GM04503 (cell line): Measurements from ENCODE around the gene NCKAP1.
A peak's percentile ranks its signal among the peaks of the same experiment; 100 is the strongest.

Experiments used
- DNase-seq: peaks from one replicate; pipeline ENCODE4 v3.0.0-alpha.2; 2012; ENCODE audit warnings: low read depth

Gene NCKAP1

DNA sequence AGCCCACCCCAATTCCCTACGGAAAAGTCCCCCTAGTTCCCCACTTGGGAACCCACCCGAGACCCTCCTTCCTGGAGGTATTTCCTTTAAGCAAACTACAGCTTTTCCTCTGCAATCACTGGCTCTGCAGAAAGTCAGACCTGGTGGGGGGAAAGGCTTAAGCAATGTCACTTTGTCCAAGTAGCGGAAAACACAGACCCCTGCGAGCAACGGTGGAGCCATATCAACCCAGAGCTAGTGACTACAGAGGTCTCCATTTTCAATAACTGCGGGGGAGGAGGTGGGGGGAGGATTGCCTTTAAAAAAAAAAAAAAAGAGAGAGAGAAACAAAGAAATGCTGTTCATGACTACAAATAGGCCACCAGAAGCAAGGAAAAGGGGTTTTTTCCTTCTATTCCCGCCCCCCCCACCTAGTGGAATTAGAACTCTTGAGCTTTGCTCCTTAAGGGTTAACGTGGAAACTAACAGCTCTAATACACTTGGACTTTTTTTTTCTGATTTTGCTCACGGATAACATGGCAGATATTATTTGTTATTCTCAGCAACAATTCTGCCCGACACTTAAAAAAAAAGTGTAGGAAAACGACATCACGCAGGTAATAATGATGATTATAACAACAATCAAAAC lies 170.7 kb downstream of the NCKAP1 start:
- DNase-seq, result no peak

DNA sequence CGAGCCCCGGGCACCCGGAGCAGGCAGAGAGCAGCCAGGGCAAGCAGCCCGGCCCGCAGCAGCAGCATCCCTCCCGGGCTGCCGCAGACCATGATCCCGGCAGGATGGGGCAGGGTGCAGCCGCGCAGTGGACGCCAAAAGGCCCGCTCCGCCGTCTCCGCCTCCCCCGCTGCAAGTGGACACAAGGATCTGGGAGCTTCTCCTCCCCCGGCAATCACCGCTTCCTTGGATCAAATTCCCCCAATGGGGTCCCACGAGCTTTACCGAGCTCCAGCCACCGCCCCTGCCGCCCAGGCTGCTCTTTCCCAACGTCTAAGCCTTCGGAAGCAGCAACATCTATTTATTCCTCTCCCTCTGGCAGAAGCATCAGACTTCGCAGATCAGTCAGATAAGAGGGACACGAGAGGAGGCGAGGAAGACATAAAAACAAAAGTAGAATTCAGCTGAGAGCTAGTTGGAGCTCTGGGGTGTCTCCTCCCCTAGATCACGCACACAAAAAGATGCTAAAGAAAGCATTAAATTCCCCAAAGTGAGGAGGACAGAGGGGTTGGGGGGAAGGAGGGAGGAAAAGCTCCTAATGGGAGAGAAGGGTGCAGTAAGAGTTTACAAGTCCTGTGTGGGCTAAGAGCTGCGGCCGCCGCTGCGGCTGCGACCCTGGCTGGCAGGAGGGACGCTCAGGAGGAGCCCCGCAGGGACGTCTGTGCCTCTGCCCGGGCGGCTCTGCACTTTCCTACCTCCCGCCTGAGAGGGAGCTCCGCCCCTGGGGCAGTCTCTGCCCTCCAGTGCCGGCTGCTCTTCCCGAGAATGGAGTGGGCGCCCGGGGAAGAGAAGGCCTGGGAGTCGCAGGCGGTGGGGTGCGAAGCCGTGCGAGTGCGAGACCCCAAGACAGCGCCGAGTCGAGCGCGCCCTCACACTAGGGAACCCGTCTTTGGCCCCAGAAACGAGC lies 171.5 kb downstream of the NCKAP1 start, which contains the start of gene FRZB:
Gene FRZB, minus strand, starts transcription at position 177 of the 946 bp plus-strand sequence. Its CDS starts 85 bp downstream, at position 92.
- peak; percentile 3 for DNase-seq

DNA sequence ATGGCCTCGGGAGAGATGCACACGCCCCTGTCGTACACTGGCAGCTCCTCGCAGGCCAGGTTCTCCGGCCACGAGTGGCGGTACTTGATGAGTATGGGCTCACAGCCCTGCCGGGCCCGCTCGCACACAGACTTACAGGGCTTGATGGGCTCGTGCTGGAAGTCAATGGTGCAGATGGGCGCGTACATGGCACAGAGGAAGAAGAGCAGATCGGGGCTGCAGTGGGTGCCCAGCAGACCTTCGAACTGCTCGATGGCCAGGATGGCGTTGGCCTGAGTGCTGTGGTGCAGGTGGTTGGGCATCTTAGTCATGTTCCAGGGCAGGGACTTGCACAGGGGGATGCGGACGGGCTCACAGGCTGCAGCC lies 172.2 kb downstream of the NCKAP1 start:
- DNase-seq, result no peak

DNA sequence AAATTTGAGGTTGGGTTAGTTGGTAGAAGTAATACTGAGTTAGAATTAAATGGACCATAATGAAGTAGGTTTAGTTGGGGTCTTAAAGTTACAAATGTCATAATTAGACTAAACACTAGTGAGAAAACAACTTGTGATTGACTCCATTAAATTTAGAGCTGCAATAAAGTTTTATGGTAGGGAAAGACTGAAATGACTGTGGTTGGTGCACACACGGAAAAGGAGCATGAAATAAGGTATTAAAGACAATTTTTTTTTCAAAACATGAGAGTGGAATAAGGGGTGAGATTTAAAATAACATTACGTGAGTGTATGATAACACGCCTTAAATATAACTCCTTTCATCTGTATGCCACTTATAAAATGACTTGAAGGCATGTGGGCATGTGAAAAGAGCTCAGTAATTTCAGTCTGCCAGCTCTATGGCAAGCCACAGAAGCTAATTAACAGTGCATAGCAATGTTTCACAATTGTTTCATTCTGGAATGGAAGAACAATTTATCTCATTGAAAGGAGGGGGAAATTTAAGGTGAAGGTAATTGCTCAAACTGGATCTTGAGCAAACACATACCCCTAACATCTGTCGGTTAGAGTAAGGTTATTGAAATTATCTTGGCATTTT lies 173.2 kb downstream of the NCKAP1 start:
- no peak for DNase-seq

DNA sequence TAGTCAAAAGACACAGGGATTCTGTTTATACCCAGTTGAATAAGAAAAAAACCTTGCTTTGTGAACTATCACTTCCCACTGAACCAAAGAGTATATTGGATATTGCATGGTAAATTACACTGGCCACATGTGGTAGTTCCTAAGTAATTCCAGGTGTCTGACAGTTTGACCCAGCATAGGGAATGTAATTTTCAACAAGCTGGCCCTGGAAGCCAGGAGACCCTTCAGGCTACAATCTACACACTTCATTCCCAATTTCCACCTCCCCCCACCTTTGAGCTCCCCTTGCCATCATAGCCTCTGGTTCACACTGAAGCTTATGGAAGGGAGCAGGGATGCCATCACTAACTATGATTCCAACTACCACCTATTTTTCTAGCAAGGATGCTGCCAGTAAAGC lies 174.6 kb downstream of the NCKAP1 start:
- no peak for DNase-seq

DNA sequence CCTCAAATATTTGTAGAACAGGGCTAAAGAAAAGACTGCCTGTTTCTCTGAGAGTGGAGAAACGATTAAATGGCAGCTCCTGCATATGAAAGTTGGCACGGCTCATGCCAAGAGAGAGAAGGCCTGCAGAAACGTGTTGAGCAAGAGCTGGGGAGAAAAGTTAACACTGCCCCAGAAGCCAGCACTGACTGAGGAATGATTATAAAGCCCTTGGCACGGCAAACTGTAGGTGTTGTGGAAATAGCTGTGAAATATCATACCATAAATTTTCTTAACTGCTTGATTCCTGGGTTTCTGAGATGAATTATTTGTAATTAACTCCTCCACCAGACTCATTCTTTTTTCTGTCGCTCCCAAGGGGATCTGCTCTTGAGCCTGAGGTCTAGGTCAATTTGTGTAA lies 176.2 kb downstream of the NCKAP1 start:
- no peak for DNase-seq

DNA sequence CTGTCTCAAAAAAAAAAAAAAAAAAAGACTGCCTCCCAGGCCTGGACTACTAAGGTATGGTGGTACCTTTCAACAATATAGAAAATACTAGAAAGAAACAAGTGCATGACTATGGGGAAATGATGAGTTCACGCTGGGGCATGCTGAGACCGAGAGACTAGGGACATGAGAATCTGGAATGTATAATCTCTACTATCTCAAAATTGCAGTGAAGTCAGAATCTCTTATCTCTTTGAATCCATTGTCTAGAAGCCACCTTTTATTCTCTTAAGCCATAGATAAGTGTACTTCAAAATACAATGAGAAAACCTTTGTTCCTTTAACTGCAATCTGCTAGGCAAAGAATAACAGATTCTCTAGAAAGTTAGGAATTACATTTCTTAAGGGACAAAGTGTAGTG lies 177.4 kb downstream of the NCKAP1 start:
- no peak for DNase-seq
